CD4-positive, alpha-beta T cell (primary cell): ENCODE data around the gene SSH2. TPM values are rescaled to one million over a fixed set of nuclear protein-coding genes. Genes with fewer than 3 reads are reported as not detected.

Experiments used
- ATAC-seq: fragments of 200-7000 bp; cut with Tn5 transposase; one replicate; pipeline ENCODE4 v1.10.0; 2022; ENCODE audit warnings: mild to moderate bottlenecking; ENCODE audit not compliant: poor library complexity
- CTCF ChIA-PET: fragments of 350-600 bp; sonication (Branson Sonifier 250); formaldehyde crosslinking; loops from one replicate; lab custom pipeline; 2021; ENCODE audit warnings: antibody characterized with exemption, inconsistent platforms; lab: Charles Lee
- POLR2A ChIA-PET: fragments of 350-600 bp; sonication (Branson Sonifier 250); formaldehyde crosslinking; loops from one replicate; lab custom pipeline; 2021; ENCODE audit warnings: antibody characterized with exemption, inconsistent platforms; lab: Charles Lee
- DNase-seq, 14 experiments: peaks; one replicate each; pipeline ENCODE4 v3.0.0-alpha.2; 2013 to 2020; ENCODE audit warnings: mixed read lengths in 2 of 14
- H3K27ac ChIP-seq, 2 donors: one replicate each; pipeline versions ENCODE4 v1.5.1 to v1.7.0; 2013; ENCODE audit warnings: low read length in 2 of 2, low read depth in 1 of 2, mild to moderate bottlenecking in 1 of 2
- H3K27me3 ChIP-seq, 2 experiments: 1 replicate in 1 of 2; 2 replicates in 1 of 2; pipeline versions ENCODE4 v1.6.1 to v1.7.0; 2013; ENCODE audit warnings: low read length in 2 of 2, control low read depth in 1 of 2, mild to moderate bottlenecking in 1 of 2, moderate library complexity in 1 of 2; ENCODE audit not compliant: insufficient read depth in 2 of 2, control insufficient read depth in 1 of 2
- H3K36me3 ChIP-seq: one replicate; pipeline ENCODE4 v1.6.1; 2013; ENCODE audit warnings: low read length, control low read depth; ENCODE audit not compliant: insufficient read depth
- H3K4me1 ChIP-seq: one replicate; pipeline ENCODE4 v1.6.1; 2013; ENCODE audit warnings: low read length, control low read depth; ENCODE audit not compliant: insufficient read depth
- H3K4me3 ChIP-seq: one replicate; pipeline ENCODE4 v1.5.1; 2013; ENCODE audit warnings: mild to moderate bottlenecking, low read length, moderate library complexity
- H3K9me3 ChIP-seq, 2 experiments: 1 replicate in 1 of 2; 2 replicates in 1 of 2; pipeline versions ENCODE4 v1.6.1 to v1.7.0; 2013; ENCODE audit warnings: low read length in 2 of 2, mild to moderate bottlenecking in 2 of 2, control low read depth in 1 of 2, moderate library complexity in 1 of 2; ENCODE audit not compliant: control insufficient read depth in 1 of 2, insufficient read depth in 1 of 2
- H3K27ac Mint-ChIP-seq: one replicate; pipeline ENCODE4 v1.8.0; 2020; ENCODE audit warnings: mixed read lengths
- H3K27me3 Mint-ChIP-seq: one replicate; pipeline ENCODE4 v1.8.0; 2021; ENCODE audit warnings: mixed read lengths
- H3K36me3 Mint-ChIP-seq: one replicate; pipeline ENCODE4 v1.8.0; 2021; ENCODE audit warnings: low read depth, mixed read lengths
- H3K4me1 Mint-ChIP-seq: one replicate; pipeline ENCODE4 v1.8.0; 2021; ENCODE audit warnings: low read depth, mixed read lengths
- H3K4me3 Mint-ChIP-seq: one replicate; pipeline ENCODE4 v1.8.0; 2020; ENCODE audit warnings: mild to moderate bottlenecking, mixed read lengths
- H3K9me3 Mint-ChIP-seq: one replicate; pipeline ENCODE4 v1.8.0; 2020; ENCODE audit warnings: mixed read lengths
- intact Hi-C, 2 experiments: fragments of 100-400 bp; cut with DNase I in 1 of 2; cut with micrococcal nuclease in 1 of 2; formaldehyde crosslinking; loops; one replicate each; pipeline versions ENCODE4 v1.15.1 to v1.9.0; 2023 to 2025; cut with DNase I, micrococcal nuclease
- total RNA-seq, 174 experiments: library from RNA in 2 of 174; stranded (reverse) in 2 of 174; gene quantifications; one replicate each; pipeline ENCODE4 v1.2.3 and lab custom pipeline; 2021 to 2026
- TF ChIP-seq, protein P1 (sequence below): fragments of 200-600 bp; IDR thresholded peaks from one replicate; pipeline ENCODE4 v1.8.0; 2022; ENCODE audit warnings: antibody characterized with exemption, mild to moderate bottlenecking

Gene SSH2
- total RNA-seq, 2 experiments from 2014 or later: 73.4 to 81.5 TPM

DNA sequence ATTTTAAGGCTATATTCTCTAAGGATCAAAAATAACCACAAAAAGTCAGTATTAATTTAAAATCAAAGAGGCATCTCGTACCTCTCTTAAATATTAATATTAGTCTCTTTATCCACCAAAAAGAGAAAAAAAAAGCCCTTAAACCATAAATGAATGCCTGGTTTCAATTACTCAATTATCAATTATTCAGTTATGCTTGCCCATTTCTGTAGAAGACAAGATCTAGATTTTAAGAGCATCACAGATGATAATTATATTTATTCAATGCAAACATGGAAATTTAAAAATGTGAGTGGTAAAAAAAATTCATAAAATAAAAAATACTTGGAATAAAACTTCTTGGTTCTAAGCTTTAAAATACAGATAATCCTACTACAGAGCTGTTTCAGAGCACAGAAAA, 181.6 kb downstream of the SSH2 start:
- no peak overlapping the region for H3K4me3 ChIP-seq
- H3K27ac Mint-ChIP-seq: peak overlapping the region; percentile 60
- H3K36me3 ChIP-seq: peaks cover 28% of the 10 kb centered on the region
- H3K4me3 Mint-ChIP-seq: no peak overlapping the region
- DNase-seq (no peak), ATAC-seq (no peak)
- no peak overlapping the region for H3K27ac ChIP-seq
- intact Hi-C loops: no loop called here
- ChIA-PET CTCF (interaction anchor here (1.1 to 1.2 kb wide), 2 partner anchors 15 to 22 kb away, joined by 3 read pairs; no protein-coding TSS in a partner anchor), POLR2A (no interaction called here)
- H3K27me3 Mint-ChIP-seq: no peaks in the 10 kb centered on the region
- TF ChIP-seq, protein P1, sequence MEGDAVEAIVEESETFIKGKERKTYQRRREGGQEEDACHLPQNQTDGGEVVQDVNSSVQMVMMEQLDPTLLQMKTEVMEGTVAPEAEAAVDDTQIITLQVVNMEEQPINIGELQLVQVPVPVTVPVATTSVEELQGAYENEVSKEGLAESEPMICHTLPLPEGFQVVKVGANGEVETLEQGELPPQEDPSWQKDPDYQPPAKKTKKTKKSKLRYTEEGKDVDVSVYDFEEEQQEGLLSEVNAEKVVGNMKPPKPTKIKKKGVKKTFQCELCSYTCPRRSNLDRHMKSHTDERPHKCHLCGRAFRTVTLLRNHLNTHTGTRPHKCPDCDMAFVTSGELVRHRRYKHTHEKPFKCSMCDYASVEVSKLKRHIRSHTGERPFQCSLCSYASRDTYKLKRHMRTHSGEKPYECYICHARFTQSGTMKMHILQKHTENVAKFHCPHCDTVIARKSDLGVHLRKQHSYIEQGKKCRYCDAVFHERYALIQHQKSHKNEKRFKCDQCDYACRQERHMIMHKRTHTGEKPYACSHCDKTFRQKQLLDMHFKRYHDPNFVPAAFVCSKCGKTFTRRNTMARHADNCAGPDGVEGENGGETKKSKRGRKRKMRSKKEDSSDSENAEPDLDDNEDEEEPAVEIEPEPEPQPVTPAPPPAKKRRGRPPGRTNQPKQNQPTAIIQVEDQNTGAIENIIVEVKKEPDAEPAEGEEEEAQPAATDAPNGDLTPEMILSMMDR: no peak
- H3K27me3 ChIP-seq: no peaks in the 10 kb centered on the region
- H3K36me3 Mint-ChIP-seq: peaks cover 84% of the 10 kb centered on the region
- peaks cover 73% of the 10 kb centered on the region for H3K4me1 Mint-ChIP-seq
- H3K9me3 ChIP-seq: no peaks in the 10 kb centered on the region
- H3K9me3 Mint-ChIP-seq: no peaks in the 10 kb centered on the region
- peaks cover 5% of the 10 kb centered on the region for H3K4me1 ChIP-seq

DNA sequence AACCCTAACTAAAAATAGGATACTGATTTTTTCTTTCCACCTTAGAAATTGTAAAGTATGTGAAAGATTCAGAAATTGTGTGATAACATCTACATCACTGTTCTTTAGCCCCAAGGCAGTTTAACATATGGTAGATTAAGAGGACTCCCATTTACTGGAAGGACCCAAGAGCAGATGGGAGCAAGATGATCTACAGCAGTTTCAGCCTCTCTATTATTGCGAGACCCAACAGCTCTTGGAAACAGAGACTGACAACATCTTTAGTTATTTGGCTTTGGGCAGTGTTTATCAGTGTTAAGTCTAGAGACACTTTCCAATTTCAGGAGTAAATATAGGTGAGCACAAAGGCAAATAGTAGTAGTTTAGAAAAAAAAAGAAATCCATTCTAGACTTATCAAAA, 182.4 kb downstream of the SSH2 start:
- ChIA-PET CTCF (interaction anchor here (1.1 to 1.6 kb wide), 4 partner anchors 14 to 183 kb away, joined by 3 to 4 read pairs (median 3); no protein-coding TSS in a partner anchor), POLR2A (interaction anchor here (0.7 to 1.5 kb wide), 4 partner anchors 11 to 25 kb away, joined by 3 to 4 read pairs (median 4); no protein-coding TSS in a partner anchor)

DNA sequence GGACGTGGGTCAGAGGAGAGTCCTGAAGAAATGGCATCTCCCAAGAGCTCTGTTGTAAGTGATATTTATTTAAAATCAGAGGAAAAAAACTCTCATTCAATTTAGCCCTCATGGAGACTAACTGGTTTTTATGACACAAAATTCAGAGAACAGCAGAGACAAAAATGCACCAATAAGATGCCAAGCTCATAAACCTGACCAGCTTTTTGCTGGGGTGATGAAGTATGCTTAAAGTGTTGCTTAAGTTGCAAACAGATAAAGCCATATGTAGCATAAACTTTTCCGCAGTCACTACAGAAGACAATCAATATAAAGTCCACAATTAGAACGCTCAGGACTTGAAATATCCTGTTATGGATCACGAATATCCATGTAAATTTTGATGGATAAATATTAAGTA, 183.4 kb downstream of the SSH2 start:
- Mint-ChIP-seq H3K4me1 (peaks cover 81% of the 10 kb centered on the region), H3K27me3 (no peaks in the 10 kb centered on the region), H3K9me3 (no peaks in the 10 kb centered on the region), H3K36me3 (peaks cover 71% of the 10 kb centered on the region), H3K4me3 (no peak overlapping the region), H3K27ac (peak overlapping the region; percentile 60)
- TF ChIP-seq, protein P1: no peak
- no peak for ATAC-seq
- POLR2A ChIA-PET: interaction anchor here (1.1 to 3.1 kb wide), 6 partner anchors 12 to 43 kb away, joined by 3 to 14 read pairs (median 4); no protein-coding TSS in a partner anchor
- Histone ChIP-seq H3K9me3 (no peaks in the 10 kb centered on the region), H3K4me1 (peaks cover 17% of the 10 kb centered on the region), H3K36me3 (peaks cover 12% of the 10 kb centered on the region), H3K27me3 (no peaks in the 10 kb centered on the region), H3K4me3 (no peak overlapping the region), H3K27ac (no peak overlapping the region)
- no peak for DNase-seq
- intact Hi-C loops: loop anchor here in 1 of 2 experiments (2.0 kb wide), 1 partner anchor 14 kb away; no protein-coding TSS in a partner anchor
- CTCF ChIA-PET: interaction anchor here (0.8 to 2.0 kb wide), 5 partner anchors 12 to 184 kb away, joined by 3 to 4 read pairs (median 4); no protein-coding TSS in a partner anchor

More for the DNA sequence above, 182.4 kb downstream of the SSH2 start:
- H3K36me3 ChIP-seq: peaks cover 22% of the 10 kb centered on the region
- intact Hi-C loops: loop anchor here in 1 of 2 experiments (2.0 kb wide), 1 partner anchor 13 kb away; no protein-coding TSS in a partner anchor
- no peaks in the 10 kb centered on the region for H3K9me3 ChIP-seq
- ATAC-seq (no peak), DNase-seq (no peak)
- TF ChIP-seq, protein P1: no peak
- Mint-ChIP-seq H3K36me3 (peaks cover 81% of the 10 kb centered on the region), H3K27me3 (no peaks in the 10 kb centered on the region), H3K27ac (peak overlapping the region; percentile 60), H3K4me1 (peaks cover 78% of the 10 kb centered on the region), H3K9me3 (no peaks in the 10 kb centered on the region), H3K4me3 (no peak overlapping the region)
- H3K4me1 ChIP-seq: peaks cover 7% of the 10 kb centered on the region
- no peaks in the 10 kb centered on the region for H3K27me3 ChIP-seq
- H3K4me3 ChIP-seq: no peak overlapping the region
- no peak overlapping the region for H3K27ac ChIP-seq
